OCI-LY7 (cell line): ENCODE data around the gene ABCD1.

Experiments
- CTCF ChIP-seq: fragments of 200-600 bp; sonication (generic); conservative IDR thresholded peaks from 2 replicates; pipeline ENCODE4 v1.5.1; 2014; ENCODE audit warnings: mild to moderate bottlenecking, antibody characterized with exemption, low read length, moderate library complexity, mixed read lengths
- EZH2phosphoT487 ChIP-seq: fragments of 200-600 bp; sonication (generic); IDR thresholded peaks from 2 replicates; pipeline ENCODE4 v1.6.1; 2018; ENCODE audit warnings: low read depth, borderline replicate concordance, mild to moderate bottlenecking, mixed run types, antibody characterized with exemption, low read length, moderate library complexity, mixed read lengths

GRCh38 chrX:153776611-153777045, 52.0 kb downstream of the ABCD1 start:
- TF ChIP-seq CTCF (no peak), EZH2phosphoT487 (no peak)
